Measurements from ENCODE around the gene ROBO1.

The ROBO1 gene

DNA sequence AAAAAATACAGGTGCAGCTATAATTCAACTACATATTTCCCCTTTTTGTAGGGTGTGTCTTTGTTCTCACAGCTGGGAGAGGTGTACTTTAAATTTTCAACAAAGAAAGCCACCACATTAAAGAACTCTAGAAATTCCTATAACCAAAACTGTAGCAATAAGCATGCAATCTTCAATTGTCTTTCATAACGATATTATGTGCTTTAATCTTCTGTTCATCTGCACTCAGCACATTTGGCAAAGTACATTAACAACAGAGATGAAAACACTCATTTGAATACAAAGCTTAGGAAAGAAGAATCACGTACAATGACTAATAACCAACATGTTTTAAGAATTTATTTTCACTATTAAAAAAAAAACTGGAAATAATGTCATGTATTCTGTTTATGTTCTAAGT, 1025.8 kb downstream of the ROBO1 start:
- no peak for TF ChIP-seq ZFX (IDR thresholded peaks at IDR 0.05; ENCODE audit: borderline replicate concordance)
- no peak for TF ChIP-seq CTCF (IDR thresholded peaks at IDR 0.05)
- H3K27ac ChIP-seq, result no peak overlapping the region

DNA sequence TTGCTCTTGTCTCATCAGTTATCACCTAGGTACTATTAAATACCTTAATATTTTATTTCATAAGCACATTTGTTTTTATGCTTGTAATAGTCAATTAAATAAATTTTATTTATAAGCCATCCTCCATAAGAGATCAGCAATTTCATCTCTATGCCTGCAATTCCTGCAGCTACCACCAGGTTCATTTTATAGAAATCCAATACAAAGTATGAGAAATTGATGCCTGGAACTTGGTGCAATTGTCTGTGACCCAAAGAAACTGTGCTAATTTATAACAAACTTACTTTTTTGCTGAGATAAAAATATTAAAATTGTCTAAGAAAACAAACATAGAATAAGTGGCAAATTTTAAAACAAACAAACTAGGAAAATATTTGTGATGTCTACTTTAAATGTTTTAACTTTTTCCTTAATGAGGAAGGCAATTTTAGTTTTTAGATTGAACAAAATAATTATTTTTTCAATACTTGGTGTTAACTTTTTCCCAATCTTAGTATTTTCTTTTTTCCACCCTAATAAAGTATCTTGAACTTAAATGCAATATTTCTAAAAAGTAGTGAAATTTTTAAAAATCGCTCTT, 1026.6 kb downstream of the ROBO1 start:
- TF ChIP-seq ZFX (IDR thresholded peaks at IDR 0.05; ENCODE audit: borderline replicate concordance), result no peak
- peak; percentile 58 for TF ChIP-seq CTCF (IDR thresholded peaks at IDR 0.05)

DNA sequence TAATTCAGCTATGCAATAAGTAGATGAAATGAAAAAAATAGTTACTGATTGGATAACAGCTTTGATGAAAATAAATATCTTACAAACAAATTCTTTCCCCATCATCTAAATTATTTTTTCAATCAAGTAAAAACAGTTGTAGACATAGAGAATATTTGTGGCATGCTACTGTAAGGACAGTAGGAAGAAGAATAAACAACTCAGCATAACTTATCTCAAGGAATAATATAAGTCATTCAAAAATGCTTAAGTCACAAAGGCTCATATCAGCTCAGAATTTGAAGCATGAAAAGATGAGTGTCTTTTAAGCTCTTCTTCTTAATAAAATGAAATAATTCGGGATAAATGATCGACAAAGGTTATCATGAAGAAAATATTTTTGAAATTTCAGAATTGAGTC, 1029.0 kb downstream of the ROBO1 start:
- TF ChIP-seq ZFX (IDR thresholded peaks at IDR 0.05; ENCODE audit: borderline replicate concordance), result no peak
- TF ChIP-seq CTCF (IDR thresholded peaks at IDR 0.05), result no peak
- H3K27ac ChIP-seq, result no peak overlapping the region

More for the DNA sequence above, 1026.6 kb downstream of the ROBO1 start:
- no peak overlapping the region for H3K27ac ChIP-seq

DNA sequence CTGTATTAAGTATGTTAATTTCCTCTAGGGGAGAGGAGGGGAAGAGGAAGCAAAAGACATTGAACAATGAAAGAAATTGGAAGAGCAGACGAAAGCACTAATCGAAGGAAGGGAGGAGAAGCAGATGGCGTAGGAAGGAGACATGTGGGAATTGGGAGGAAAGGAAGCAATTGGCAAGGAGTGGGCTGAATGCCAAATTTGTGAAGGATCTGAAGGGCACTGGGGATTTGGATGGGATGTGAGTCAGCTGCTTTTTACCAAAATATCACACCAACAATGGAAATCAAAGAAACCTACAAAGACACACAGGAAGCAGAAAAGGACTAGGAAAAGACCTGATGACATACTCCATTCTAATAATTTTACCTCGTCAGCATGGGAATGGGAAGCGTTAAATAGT, 1029.8 kb downstream of the ROBO1 start:
- H3K27ac ChIP-seq, result no peak overlapping the region
- TF ChIP-seq ZFX (IDR thresholded peaks at IDR 0.05; ENCODE audit: borderline replicate concordance) (no peak), CTCF (IDR thresholded peaks at IDR 0.05) (no peak)

- H3K27ac ChIP-seq, result no peak overlapping the region
- TF ChIP-seq ZFX (IDR thresholded peaks at IDR 0.05; ENCODE audit: borderline replicate concordance) (no peak), CTCF (IDR thresholded peaks at IDR 0.05) (no peak)
Observed at GRCh38 chr3:78736863-78737262, 1030.9 kb downstream of the ROBO1 start.

- no peak for TF ChIP-seq ZFX (IDR thresholded peaks at IDR 0.05; ENCODE audit: borderline replicate concordance)
- TF ChIP-seq CTCF (IDR thresholded peaks at IDR 0.05), result no peak
- H3K27ac ChIP-seq, result no peak overlapping the region
Observed at GRCh38 chr3:78734048-78734637, 1033.7 kb downstream of the ROBO1 start.

DNA sequence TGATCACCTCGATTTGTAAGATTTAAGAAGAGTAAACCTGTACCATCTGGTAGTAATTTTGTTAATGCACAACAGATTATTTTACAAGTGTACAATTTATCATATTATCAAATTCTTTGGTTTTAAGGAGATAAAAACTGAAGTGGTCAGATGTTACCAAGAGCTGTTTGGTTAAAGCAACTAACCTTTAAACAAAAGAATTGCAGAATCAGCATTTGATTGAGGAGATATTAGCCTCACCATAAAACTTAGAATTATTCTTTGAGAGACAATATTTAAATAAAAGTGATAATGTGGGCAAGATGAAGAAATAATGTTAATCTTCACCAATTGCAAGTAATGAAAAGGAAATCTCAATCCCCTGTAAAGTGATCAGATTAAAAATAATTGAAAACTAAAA, 1034.9 kb downstream of the ROBO1 start:
- no peak overlapping the region for H3K27ac ChIP-seq
- TF ChIP-seq CTCF (IDR thresholded peaks at IDR 0.05) (no peak), ZFX (IDR thresholded peaks at IDR 0.05; ENCODE audit: borderline replicate concordance) (no peak)
